ENCODE results near the gene UBA3. TPM values are rescaled to one million over a fixed set of nuclear protein-coding genes. Genes with fewer than 3 reads are reported as not detected.

UBA3 gene
- total RNA-seq, 1 experiment from 2014 or later, result 48.4 TPM

DNA sequence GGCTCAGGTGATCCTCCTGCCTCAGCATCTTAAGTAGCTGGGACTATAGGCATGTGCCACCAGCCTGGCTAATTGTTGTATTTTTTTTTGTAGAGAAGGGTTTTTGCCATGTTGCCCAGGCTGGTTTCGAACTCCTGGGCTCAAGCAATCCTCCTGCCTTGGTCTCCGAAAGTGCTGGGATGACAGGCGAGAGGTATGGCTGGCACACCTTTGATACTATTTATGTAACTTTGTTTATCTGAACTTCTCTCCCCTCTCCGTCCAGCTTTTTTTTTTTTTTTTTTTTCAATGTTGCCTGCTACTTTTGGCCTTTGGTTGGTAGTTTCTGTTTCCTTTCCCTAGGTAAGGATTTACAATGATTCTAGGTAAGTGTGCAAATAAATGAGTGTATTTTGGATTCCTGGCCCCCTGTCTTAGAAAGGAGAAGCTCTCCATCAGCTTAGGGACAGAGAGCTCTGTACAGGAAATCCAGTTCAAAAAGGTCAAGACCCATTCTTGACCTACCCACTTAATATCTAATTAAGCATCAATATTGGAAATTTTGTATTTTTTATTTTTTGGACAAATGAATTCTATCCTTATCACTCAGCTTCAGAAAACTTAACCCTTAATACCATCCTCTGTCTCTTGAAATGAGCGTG is 11.3 kb upstream of the UBA3 start:
- Histone ChIP-seq H3K27me3 (no peaks in the 10 kb centered on the region), H3K27ac (no peak overlapping the region), H3K4me3 (no peak overlapping the region), H3K36me3 (no peaks in the 10 kb centered on the region), H3K9me3 (replicated peaks) (no peaks in the 10 kb centered on the region), H3K4me1 (peaks cover 12% of the 10 kb centered on the region)
- DNase-seq, result no peak

DNA sequence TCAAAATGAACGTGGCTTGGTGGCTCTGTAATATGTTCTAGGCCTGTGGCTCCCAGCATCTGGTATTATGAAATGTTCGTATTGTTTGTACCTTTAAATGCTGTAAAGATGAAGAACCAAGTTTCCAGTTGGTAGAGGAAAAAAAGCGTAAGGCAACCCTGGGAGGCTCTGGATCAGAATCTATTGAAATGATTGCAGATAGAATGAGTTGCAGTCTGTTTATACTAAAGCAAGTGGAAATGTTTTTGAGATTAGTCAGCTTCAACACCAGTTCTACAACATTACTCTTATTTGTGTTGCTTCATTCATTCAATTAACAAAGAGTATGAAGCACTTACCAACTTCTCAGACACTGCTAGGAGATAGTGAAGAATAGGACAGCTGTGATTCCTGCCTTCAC is 9.9 kb upstream of the UBA3 start:
- peaks cover 8% of the 10 kb centered on the region; the same call in 1 of the 2 replicates for H3K4me1 ChIP-seq
- H3K27ac ChIP-seq, result no peak overlapping the region
- no peak for DNase-seq
- no peaks in the 10 kb centered on the region for H3K9me3 ChIP-seq (replicated peaks)
- no peaks in the 10 kb centered on the region for H3K27me3 ChIP-seq
- H3K4me3 ChIP-seq, result no peak overlapping the region
- H3K36me3 ChIP-seq, result no peaks in the 10 kb centered on the region

DNA sequence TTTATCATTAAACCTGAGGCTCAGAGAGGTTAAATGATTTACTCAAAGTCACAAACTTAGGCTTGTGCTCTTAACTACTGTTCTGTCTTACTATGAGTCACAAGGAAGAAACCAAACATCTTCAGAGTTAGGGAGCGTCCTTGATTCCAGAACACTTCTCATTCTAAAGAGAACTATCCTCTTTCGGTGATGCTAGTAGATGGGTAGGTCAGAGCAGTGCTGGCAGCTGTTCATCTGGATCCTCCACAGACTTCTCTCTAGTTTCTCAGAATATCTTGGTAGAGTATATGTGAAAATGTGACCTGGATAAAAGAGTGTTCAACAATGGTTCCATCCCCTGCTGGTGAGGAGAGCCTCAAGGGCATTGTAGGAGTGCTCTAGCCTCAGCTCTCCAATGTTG is 7.9 kb upstream of the UBA3 start:
- no peak overlapping the region for H3K4me3 ChIP-seq
- no peaks in the 10 kb centered on the region for H3K36me3 ChIP-seq
- no peaks in the 10 kb centered on the region for H3K27me3 ChIP-seq
- no peak overlapping the region for H3K27ac ChIP-seq
- no peaks in the 10 kb centered on the region for H3K9me3 ChIP-seq (replicated peaks)
- DNase-seq, result no peak
- peaks cover 13% of the 10 kb centered on the region for H3K4me1 ChIP-seq

DNA sequence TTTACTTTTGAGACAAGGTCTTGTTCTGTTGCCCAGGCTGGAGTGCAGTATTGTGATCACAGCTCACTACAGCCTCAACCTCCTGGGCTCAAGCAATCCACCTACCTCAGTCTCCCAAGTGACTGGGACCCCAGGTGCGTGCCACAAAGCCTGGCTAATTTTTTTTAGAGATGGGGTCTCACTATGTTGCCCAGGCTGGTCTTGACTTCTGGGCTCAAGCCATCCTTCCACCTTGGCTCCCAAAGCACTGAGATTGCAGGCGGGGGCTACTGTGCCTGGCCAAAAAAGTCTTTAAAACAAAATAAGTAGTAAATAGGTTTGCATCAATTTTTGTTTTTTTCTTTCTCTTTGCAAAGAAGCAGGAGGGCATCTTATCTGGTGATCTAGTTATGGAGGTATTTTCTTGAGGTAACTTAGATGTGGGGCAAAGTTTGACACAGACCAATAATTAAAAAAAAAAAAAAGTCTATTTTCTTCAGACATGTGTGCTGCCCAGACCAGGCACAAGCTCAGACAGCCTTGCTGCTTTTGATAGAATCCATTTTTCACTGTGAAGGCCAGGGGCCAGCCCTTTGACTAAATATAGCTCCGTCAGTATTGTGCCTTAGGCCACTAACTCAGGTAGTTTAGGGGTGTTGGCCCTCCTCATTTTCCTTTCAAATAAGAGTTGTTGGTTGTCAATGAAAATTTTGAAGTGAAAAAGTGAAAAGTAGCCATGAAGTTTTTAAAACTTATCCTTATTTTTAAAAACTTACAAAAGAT is 7.0 kb upstream of the UBA3 start:
- Histone ChIP-seq H3K4me1 (peaks cover 14% of the 10 kb centered on the region), H3K27me3 (no peaks in the 10 kb centered on the region), H3K36me3 (no peaks in the 10 kb centered on the region), H3K4me3 (no peak overlapping the region), H3K27ac (no peak overlapping the region), H3K9me3 (replicated peaks) (no peaks in the 10 kb centered on the region)
- no peak for DNase-seq

DNA sequence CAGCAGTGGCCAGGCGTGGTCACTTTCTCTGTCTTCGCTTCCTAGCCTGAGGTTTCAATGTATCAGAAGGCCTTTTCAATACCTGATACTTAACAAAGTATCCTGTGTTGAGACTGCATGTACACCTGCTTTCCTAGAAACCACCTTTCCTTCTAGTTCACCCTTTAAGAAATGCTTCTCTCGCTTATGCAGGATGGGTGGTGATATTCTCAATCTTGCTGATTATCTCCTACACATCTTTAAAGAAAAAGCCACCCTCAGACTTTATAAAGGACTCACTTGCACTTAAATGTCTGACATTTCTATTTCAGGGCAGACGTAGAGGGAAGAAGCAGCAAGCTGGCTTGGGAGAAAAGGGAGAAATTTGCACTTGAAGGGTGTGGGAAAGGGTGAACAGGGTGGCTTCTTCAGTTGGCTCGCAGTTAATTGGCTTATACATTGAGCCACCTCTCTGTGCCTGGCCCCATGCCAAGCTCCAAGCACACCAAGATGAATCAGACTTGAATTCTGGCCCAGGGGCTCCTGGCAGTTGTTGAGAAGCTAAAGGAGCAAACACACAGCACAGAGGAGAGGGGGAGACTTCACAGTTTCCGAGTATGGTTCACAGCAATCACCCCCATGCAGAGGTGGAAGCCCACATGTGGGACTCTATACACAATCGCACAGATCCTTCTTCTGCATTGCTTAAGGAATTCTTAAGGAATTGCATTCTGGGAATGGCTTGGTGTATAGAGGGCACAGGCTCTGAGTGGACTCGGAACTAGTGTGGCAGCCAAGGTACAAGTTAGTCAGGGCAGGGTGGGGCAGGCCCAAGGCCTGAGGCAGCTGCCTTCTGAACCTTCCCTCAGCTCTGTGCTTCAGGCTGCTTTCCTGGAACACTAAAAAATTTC is 5.9 kb upstream of the UBA3 start:
- H3K4me1 ChIP-seq, result peaks cover 9% of the 10 kb centered on the region
- peak; percentile 79 to 86 for DNase-seq

DNA sequence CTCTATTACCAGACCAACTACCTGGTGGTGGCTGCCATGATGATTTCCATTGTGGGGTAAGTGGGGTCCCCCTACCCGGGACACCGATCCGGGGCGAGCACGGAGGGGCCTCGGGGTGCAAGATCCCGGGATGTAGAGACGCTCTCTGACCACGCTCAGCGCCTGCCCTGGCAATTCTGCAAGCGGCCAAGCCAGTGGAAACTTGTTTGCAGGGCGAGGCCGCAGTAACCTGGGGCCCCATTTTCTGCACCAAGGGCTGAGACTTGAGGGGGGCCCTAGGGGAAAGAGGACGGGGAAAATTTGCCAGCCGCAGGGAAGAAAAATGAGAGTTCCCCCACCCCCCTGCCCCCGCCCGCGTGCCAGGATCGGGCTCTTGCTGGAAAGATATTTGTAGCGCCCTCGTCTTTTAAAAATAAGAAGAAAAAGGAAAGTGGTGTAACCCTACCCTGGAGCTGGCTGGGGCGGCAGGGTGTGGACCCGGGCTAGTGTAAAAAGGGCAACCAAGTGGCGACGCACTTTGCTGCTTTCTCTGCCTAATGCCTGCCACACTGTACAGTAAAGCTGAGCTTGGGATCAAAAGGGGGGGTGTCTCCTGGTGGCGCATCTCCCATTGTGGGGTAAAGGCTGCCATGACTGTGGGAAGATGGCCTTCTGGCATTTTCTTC is 5.1 kb upstream of the UBA3 start:
- Histone ChIP-seq H3K9me3 (replicated peaks) (no peaks in the 10 kb centered on the region), H3K36me3 (no peaks in the 10 kb centered on the region), H3K27ac (peak overlapping the region; percentile 59), H3K4me3 (peak overlapping the region; percentile 78), H3K27me3 (no peaks in the 10 kb centered on the region), H3K4me1 (peaks cover 14% of the 10 kb centered on the region)
- DNase-seq, result peak; percentile 20 to 22

More for the DNA sequence above, 5.9 kb upstream of the UBA3 start:
- Histone ChIP-seq H3K27ac (peak overlapping the region; percentile 59; the same call in 1 of the 2 replicates), H3K27me3 (no peaks in the 10 kb centered on the region), H3K36me3 (no peaks in the 10 kb centered on the region), H3K9me3 (replicated peaks) (no peaks in the 10 kb centered on the region), H3K4me3 (peak overlapping the region; percentile 78)

DNA sequence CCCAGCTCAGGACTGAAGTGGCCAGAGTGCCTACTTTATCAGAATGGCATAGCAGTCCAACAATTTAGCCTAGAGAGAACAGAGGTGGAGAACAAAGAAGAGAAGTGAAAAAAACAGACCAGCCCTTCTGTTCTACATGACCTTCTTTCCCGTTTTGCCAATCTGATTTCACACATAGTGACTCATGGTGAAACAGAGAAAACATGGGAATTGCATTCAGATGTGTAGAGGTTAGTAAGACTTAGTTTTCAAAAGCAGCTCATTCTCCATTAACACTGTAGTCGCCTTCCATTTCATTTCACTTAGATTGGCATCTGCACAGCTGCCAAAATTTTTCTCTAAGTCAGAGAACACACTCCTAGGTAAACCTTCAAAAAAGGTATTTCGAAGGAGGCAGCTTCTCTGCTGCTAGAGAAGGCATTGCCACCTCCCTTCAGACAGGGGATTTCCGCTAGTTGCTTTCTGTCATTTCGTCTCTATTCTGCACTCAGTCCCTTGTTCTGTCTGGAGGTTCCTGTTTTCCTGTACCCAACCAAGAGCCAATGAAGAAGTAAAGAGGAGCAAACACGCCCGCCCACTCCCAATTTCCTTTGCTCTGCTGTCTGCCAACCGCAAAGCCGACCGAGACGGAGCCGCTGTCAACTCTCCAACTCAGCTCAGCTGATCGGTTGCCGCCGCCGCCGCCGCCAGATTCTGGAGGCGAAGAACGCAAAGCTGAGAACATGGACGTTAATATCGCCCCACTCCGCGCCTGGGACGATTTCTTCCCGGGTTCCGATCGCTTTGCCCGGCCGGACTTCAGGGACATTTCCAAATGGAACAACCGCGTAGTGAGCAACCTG is 4.4 kb upstream of the UBA3 start, which contains the start of gene ARL6IP5:
Gene ARL6IP5, plus strand, starts transcription at position 612 of the 842 bp plus-strand sequence. Its CDS starts 111 bp downstream, at position 723.
- Histone ChIP-seq H3K9me3 (replicated peaks) (no peaks in the 10 kb centered on the region), H3K36me3 (no peaks in the 10 kb centered on the region), H3K27ac (peak within 1 kb of the TSS; percentile 59), H3K4me1 (peaks cover 14% of the 10 kb centered on the region), H3K27me3 (no peaks in the 10 kb centered on the region), H3K4me3 (peak within 1 kb of the TSS; percentile 78)
- peak; percentile 88 to 90 for DNase-seq

DNA sequence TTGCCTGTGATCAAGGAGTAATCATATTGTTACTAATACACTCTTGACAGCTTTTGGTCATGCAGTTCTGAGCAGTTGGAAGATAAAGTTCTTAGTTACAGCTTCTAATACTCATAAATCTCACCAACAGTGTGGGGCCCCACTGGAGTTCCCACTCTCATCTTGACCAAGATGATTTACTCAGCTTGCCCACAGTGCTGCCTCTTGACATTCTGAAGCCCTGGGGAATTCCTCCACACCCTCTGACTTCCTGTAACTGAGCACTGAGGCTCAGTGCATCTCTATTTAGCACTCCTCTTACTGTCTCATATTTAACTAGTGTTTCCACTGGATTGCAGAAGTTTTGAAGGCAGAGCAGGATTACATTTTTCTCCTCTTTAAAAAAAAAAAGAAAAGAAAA is 2.6 kb upstream of the UBA3 start:
- DNase-seq, result peak; percentile 36 to 57
- Histone ChIP-seq H3K27me3 (no peaks in the 10 kb centered on the region), H3K27ac (no peak overlapping the region), H3K9me3 (replicated peaks) (no peaks in the 10 kb centered on the region), H3K4me1 (peaks cover 14% of the 10 kb centered on the region), H3K4me3 (no peak overlapping the region), H3K36me3 (no peaks in the 10 kb centered on the region)

DNA sequence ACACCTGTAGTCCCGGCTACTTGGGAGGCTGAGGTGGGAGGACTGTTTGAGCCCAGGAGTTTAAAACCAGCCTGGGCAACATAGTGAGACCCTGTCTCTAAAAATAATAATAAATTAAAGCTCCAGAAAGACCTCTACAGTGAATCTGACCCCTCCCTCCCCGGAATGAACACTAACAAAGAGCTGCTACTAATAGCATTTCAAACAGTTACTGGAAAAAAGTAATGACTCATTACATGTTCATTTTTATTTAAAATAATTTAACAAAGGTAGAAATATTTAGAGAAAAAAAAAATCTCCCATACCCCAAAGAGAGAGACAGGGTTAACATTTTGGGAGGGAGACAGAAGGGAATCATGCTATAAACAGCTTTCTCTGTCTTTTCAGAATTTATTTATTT is 2.2 kb upstream of the UBA3 start:
- Histone ChIP-seq H3K4me1 (peaks cover 14% of the 10 kb centered on the region), H3K9me3 (replicated peaks) (no peaks in the 10 kb centered on the region), H3K27ac (no peak overlapping the region), H3K27me3 (no peaks in the 10 kb centered on the region), H3K36me3 (no peaks in the 10 kb centered on the region), H3K4me3 (no peak overlapping the region)
- no peak for DNase-seq

DNA sequence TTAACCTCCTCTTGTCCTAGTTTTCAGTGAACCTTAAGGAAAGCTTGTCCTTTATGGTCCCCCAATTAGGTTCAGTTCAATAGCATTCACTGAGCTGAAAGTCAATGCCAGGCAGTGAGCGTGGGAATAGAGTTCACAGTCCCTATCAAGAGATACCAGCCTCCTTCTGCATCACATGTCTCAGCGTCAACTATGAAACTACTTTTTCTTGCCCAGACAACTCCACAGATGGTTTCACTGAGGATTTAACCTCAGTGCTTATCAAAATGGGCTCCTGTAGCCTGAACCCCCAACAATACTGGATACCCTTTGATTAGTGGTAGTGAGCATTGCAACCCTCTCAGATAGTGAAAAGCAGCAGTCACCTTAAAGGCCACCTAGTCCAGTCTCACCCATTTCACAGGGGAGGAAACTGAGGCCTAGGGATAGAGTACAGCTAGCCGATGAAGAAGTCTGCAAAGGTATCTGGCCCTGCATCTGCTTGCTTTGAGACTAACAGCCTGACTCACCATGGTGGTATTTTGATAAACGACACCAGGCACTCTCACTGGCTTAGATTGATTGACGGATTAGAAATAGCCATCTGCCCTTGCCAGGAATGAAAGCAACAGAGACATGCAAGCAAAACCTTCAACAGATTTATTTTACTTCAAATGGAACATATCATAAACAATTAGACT is 1.6 kb upstream of the UBA3 start:
- H3K27ac ChIP-seq, result no peak overlapping the region
- H3K36me3 ChIP-seq, result no peaks in the 10 kb centered on the region
- DNase-seq, result peak in 1 of 2 experiments; percentile 9
- peaks cover 14% of the 10 kb centered on the region for H3K4me1 ChIP-seq
- no peak overlapping the region for H3K4me3 ChIP-seq
- H3K27me3 ChIP-seq, result no peaks in the 10 kb centered on the region
- H3K9me3 ChIP-seq (replicated peaks), result no peaks in the 10 kb centered on the region

DNA sequence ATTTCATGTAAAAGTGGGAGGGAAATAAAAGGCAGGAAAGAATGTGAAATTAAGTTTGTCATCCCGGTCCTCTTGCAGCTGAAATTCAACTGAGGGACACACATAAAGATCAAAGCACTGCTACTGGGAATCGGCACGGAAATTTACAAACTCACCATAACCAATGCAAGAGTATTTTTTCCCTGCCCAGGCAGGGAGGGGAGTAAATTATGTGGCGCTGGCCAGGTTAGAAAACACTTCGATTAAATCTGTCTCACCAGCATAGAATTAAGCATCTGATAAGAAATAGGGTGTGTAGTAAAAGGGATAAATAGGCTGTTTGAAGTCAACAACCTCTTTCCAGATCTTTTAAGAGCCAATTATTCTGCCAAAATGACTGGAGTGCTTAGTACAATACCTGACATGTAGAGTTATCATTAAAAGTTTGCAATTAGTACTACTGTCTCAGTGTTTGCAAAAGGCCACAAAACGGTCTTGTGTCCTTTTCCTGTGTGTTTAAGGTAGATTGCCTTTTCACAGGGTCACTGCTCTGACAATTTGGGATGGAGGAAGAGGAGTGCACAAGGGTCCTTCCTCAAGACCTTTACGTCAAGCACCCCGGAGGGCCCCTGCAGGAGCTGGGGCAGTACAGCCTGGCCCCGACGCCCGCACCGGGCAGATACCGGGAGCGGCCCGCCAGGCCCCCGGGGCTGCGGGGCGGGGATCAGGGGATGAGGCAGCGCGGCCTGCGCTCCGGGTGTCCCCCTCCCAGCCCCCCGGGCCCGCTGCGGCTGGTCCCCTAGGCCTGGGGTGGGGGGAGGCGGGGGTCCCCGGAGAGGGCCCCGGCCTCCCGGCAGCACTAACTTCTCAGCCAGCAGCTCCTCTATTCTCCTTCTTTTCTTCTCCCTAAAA is 651 bp downstream of the UBA3 start:
- Histone ChIP-seq H3K27me3 (no peaks in the 10 kb centered on the region), H3K4me1 (peaks cover 14% of the 10 kb centered on the region), H3K9me3 (replicated peaks) (no peaks in the 10 kb centered on the region), H3K36me3 (no peaks in the 10 kb centered on the region), H3K27ac (peak overlapping the region; percentile 61), H3K4me3 (peak overlapping the region; percentile 73)
- DNase-seq, result peak; percentile 7 to 17

DNA sequence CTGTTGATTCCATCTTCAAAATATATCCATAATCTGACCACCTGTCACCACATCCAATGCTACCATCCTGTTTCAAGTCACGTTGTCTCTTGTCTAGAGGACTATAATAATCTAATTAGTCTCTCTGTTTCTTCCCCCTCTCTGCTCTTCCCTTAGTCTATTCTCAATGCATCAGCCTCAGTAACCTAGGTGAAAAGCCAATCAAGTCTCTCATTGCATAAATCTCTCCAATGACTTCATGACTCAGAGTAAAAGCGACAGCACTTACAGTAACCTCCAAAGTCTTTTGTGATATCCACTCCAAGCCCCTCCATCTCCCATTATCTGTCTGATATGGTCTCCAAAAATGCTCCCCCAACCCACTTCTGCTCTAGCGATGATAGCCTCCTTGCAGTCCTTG is 7.2 kb downstream of the UBA3 start:
- Histone ChIP-seq H3K9me3 (replicated peaks) (no peaks in the 10 kb centered on the region), H3K27me3 (no peaks in the 10 kb centered on the region), H3K27ac (no peak overlapping the region), H3K4me1 (no peaks in the 10 kb centered on the region), H3K36me3 (peaks cover 4% of the 10 kb centered on the region; the same call in 1 of the 2 replicates), H3K4me3 (no peak overlapping the region)
- no peak for DNase-seq
